HCT116 (cell line): Measurements from ENCODE around the gene OR6C65. TPM values are rescaled to one million over a fixed set of nuclear protein-coding genes. Genes with fewer than 3 reads are reported as not detected.
"Not testable (repeated sequence)": the region's sequence is repeated elsewhere in the genome, so short reads cannot be mapped to it uniquely, and the experiment has no call there.

Experiments
- ATAC-seq: fragments of 200-7000 bp; cut with Tn5 transposase; 2 replicates; pipeline ENCODE4 v1.9.1; 2020; ENCODE audit warnings: mild to moderate bottlenecking, moderate library complexity
- BruUV-seq: library from RNA; stranded (reverse); fragments of 400-500 nt; replicated peaks from 2 replicates; lab custom pipeline; 2021; lab: Mats Ljungman, UMichigan
- CTCF ChIA-PET: fragments of 300-600 bp; sonication (Branson Sonifier 250); formaldehyde crosslinking; loops from one replicate; lab custom pipeline; 2021; ENCODE audit warnings: antibody characterized with exemption; lab: Charles Lee
- POLR2A ChIA-PET: fragments of 300-600, 350-600 bp; sonication (Branson Sonifier 250); formaldehyde crosslinking; loops from one replicate; lab custom pipeline; 2021; ENCODE audit warnings: antibody characterized with exemption; lab: Charles Lee
- RAD21 ChIA-PET, 2 experiments: fragments of 300-600 bp; sonication (Branson Sonifier 250); formaldehyde crosslinking; loops; one replicate each; lab custom pipeline; 2023; ENCODE audit warnings: low total read pairs in 2 of 2; ENCODE audit not compliant: uncharacterized antibody in 2 of 2, unreplicated experiment in 2 of 2, low non-redundant PET in 1 of 2; lab: Charles Lee
- DNase-seq: peaks from one replicate; pipeline ENCODE4 v3.0.0-alpha.2; 2010; ENCODE audit warnings: low read depth, low spot score
- H2AFZ ChIP-seq: fragments of 200-600 bp; shearing (Covaris generic), sonication (generic); 2 replicates; pipeline ENCODE4 v1.6.1; 2017; ENCODE audit warnings: low read depth, mixed run types, mixed read lengths, antibody characterized with exemption, low read length; ENCODE audit not compliant: poor library complexity, severe bottlenecking
- H3K27ac ChIP-seq: 2 replicates; pipeline ENCODE4 v1.5.1; 2012; ENCODE audit warnings: low read depth, low read length
- H3K27me3 ChIP-seq: fragments of 200-600 bp; sonication (generic); 2 replicates; pipeline ENCODE4 v1.6.1; 2016; ENCODE audit warnings: mixed run types, low read length, mixed read lengths; ENCODE audit not compliant: insufficient read depth
- H3K36me3 ChIP-seq, 2 experiments: fragments of 200-500 bp in 1 of 2; fragments of 200-600 bp in 1 of 2; sonication (Bioruptor generic) in 1 of 2; sonication (generic) in 1 of 2; 2 replicates each; pipeline versions ENCODE4 v1.5.1 to v1.6.1; 2014 to 2016; ENCODE audit warnings: low read length in 2 of 2, inconsistent platforms in 1 of 2, mixed read lengths in 1 of 2, mixed run types in 1 of 2; ENCODE audit not compliant: insufficient read depth in 2 of 2, control insufficient read depth in 1 of 2
- H3K4me1 ChIP-seq, 2 experiments: fragments of 200-600 bp in 1 of 2; sonication (generic) in 1 of 2; 2 replicates each; pipeline versions ENCODE4 v1.5.1 to v1.6.1; 2012 to 2017; ENCODE audit warnings: low read length in 2 of 2, inconsistent platforms in 1 of 2, mild to moderate bottlenecking in 1 of 2, mixed read lengths in 1 of 2, mixed run types in 1 of 2, moderate library complexity in 1 of 2; ENCODE audit not compliant: insufficient read depth in 2 of 2, control insufficient read depth in 1 of 2
- H3K4me2 ChIP-seq: fragments of 200-600 bp; sonication (generic); 2 replicates; pipeline ENCODE4 v1.6.1; 2017; ENCODE audit warnings: mixed run types, low read length, mixed read lengths
- H3K4me3 ChIP-seq, 2 experiments: fragments of 200-600 bp in 1 of 2; sonication (generic) in 1 of 2; replicated peaks in 1 of 2; 2 replicates each; pipeline ENCODE4 v1.5.1; 2011 to 2016; ENCODE audit warnings: low read length in 2 of 2, control low read depth in 1 of 2, low read depth in 1 of 2, mild to moderate bottlenecking in 1 of 2, mixed read lengths in 1 of 2, mixed run types in 1 of 2
- H3K79me2 ChIP-seq: fragments of 200-600 bp; sonication (generic); 2 replicates; pipeline ENCODE4 v1.6.1; 2017; ENCODE audit warnings: mild to moderate bottlenecking, mixed run types, low read length, moderate library complexity, mixed read lengths; ENCODE audit not compliant: insufficient read depth
- H3K9ac ChIP-seq: fragments of 200-600 bp; sonication (generic); 2 replicates; pipeline ENCODE4 v1.6.1; 2016; ENCODE audit warnings: low read length, mixed read lengths
- H3K9me2 ChIP-seq: fragments of 200-600 bp; sonication (generic), shearing (Covaris generic); 2 replicates; pipeline ENCODE4 v1.6.1; 2017; ENCODE audit warnings: mixed run types, mild to moderate bottlenecking, moderate library complexity; ENCODE audit not compliant: insufficient read depth
- H3K9me3 ChIP-seq, 2 experiments: fragments of 200-500 bp in 1 of 2; fragments of 200-600 bp in 1 of 2; sonication (Bioruptor generic) in 1 of 2; sonication (generic) in 1 of 2; 2 replicates each; pipeline ENCODE4 v1.6.1; 2014 to 2017; ENCODE audit warnings: low read length in 2 of 2, mixed read lengths in 2 of 2, inconsistent platforms in 1 of 2, low read depth in 1 of 2, mild to moderate bottlenecking in 1 of 2, mixed run types in 1 of 2, moderate library complexity in 1 of 2; ENCODE audit not compliant: control insufficient read depth in 1 of 2, insufficient read depth in 1 of 2
- H4K20me1 ChIP-seq: fragments of 200-600 bp; sonication (generic), shearing (Covaris generic); 2 replicates; pipeline ENCODE4 v1.6.1; 2017; ENCODE audit warnings: mixed run types, mild to moderate bottlenecking, moderate library complexity; ENCODE audit not compliant: insufficient read depth
- CBX3 ChIP-seq: IDR thresholded peaks from 2 replicates; pipeline ENCODE4 v1.6.1; 2012; ENCODE audit warnings: low read depth
- CEBPB ChIP-seq: IDR thresholded peaks from 2 replicates; pipeline ENCODE4 v1.6.1; 2012; ENCODE audit warnings: low read depth
- ELF1 ChIP-seq: IDR thresholded peaks from 2 replicates; pipeline ENCODE4 v1.6.1; 2012; ENCODE audit warnings: low read depth, borderline replicate concordance
- EZH2 ChIP-seq: fragments of 200-600 bp; sonication (generic); IDR thresholded peaks from 2 replicates; pipeline ENCODE4 v1.6.1; 2017; ENCODE audit warnings: antibody characterized with exemption, mixed run types
- FOSL1 ChIP-seq: IDR thresholded peaks from 2 replicates; pipeline ENCODE4 v1.6.1; 2012; ENCODE audit warnings: low read depth
- RAD21 ChIP-seq: IDR thresholded peaks from 2 replicates; pipeline ENCODE4 v1.6.1; 2012; ENCODE audit warnings: low read depth, mild to moderate bottlenecking
- SP1 ChIP-seq: IDR thresholded peaks from 2 replicates; pipeline ENCODE4 v1.6.1; 2012; ENCODE audit warnings: low read depth
- SRF ChIP-seq: IDR thresholded peaks from 2 replicates; pipeline ENCODE4 v1.6.1; 2012; ENCODE audit warnings: low read depth
- TCF7L2 ChIP-seq: IDR thresholded peaks from 2 replicates; pipeline ENCODE4 v1.7.0; 2011; ENCODE audit warnings: borderline replicate concordance, inconsistent platforms; ENCODE audit not compliant: insufficient read depth, insufficient read length; ENCODE audit errors: extremely low read depth
- YY1 ChIP-seq: IDR thresholded peaks from 2 replicates; pipeline ENCODE4 v1.6.1; 2011; ENCODE audit warnings: low read length, low read depth, moderate library complexity, mild to moderate bottlenecking; ENCODE audit not compliant: insufficient replicate concordance; ENCODE audit errors: extremely low read depth
- ZFX ChIP-seq: fragments of 450-650 bp; IDR thresholded peaks from 2 replicates; pipeline ENCODE4 v1.6.1; 2017
- intact Hi-C: fragments of 100-400 bp; cut with micrococcal nuclease; formaldehyde crosslinking; loops from 2 replicates; pipeline ENCODE4 v1.10.0; 2022
- total RNA-seq: library from RNA; stranded (reverse); gene quantifications from one replicate; pipeline ENCODE4 v1.2.1, GENCODE V29; 2021; ENCODE audit not compliant: unreplicated experiment
- TF ChIP-seq, protein P1 (sequence below): IDR thresholded peaks from 2 replicates; pipeline ENCODE4 v1.6.1; 2012

Gene OR6C65
- total RNA-seq, 1 experiment from 2014 or later: not detected

DNA sequence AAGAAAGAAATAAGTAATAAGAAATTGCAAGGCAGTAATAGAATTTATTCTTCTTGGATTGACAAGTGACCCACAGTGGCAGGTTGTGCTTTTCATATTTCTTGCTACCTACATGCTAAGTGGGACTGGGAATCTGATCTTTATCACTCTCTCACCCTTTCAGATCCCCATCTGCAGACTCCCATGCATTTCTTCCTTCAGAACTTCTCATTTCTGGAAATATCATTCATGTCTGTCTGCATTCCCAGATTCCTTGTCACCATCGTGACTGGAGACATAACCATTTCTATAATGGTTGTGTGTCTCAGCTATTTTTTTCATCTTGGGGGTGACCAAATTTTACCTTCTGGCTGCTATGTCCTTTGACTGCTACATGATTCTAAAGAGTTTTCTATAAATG lies 4.0 kb upstream of the OR6C65 start:
- H3K9me3 ChIP-seq: no peaks in the 10 kb centered on the region
- H3K4me3 ChIP-seq: no peak overlapping the region
- no peak overlapping the region for H2AFZ ChIP-seq
- H3K27ac ChIP-seq: no peak overlapping the region
- H3K27me3 ChIP-seq: peaks cover 30% of the 10 kb centered on the region
- ChIA-PET POLR2A (no interaction called here), RAD21 (no interaction called here), CTCF (no interaction called here)
- H3K9me2 ChIP-seq: no peaks in the 10 kb centered on the region
- H3K4me2 ChIP-seq: no peak overlapping the region
- ATAC-seq (no peak), DNase-seq (no peak)
- H4K20me1 ChIP-seq: no peaks in the 10 kb centered on the region
- H3K4me1 ChIP-seq: no peaks in the 10 kb centered on the region
- no peaks in the 10 kb centered on the region for H3K79me2 ChIP-seq
- H3K36me3 ChIP-seq: no peaks in the 10 kb centered on the region
- BruUV-seq: no TSS peak
- no peak for TF ChIP-seq CEBPB
- no peak for TF ChIP-seq SP1
- TF ChIP-seq EZH2: no peak
- TF ChIP-seq ELF1: no peak
- no peak for TF ChIP-seq SRF
- no peak for TF ChIP-seq CBX3
- no peak for TF ChIP-seq YY1
- TF ChIP-seq, protein P1, sequence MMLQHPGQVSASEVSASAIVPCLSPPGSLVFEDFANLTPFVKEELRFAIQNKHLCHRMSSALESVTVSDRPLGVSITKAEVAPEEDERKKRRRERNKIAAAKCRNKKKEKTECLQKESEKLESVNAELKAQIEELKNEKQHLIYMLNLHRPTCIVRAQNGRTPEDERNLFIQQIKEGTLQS: no peak
- TF ChIP-seq FOSL1: no peak
- TF ChIP-seq TCF7L2: no peak
- TF ChIP-seq RAD21: no peak
- no peak overlapping the region for H3K9ac ChIP-seq
- intact Hi-C loops: loop anchor here (10.0 kb wide), 1 partner anchor 218 kb away; no protein-coding TSS in a partner anchor

DNA sequence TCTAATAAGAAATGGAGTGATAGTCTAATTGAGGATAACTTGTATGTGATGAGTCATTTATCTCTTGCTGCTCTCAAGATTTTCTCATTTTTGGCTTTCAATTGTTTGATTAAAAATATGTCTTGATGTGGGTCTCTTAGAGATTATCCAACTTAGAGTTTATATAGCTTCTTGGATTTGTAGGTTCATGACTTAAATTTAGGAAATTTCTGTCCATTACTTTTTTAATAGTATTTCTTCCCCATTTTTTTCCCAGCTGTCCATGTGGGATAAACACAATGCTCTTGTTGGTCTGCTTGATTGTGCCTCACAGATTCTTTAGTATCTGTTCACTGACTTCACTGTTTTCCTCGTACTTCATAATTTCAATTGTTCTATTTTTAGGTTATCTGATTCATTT lies 7.5 kb downstream of the OR6C65 start:
- Histone ChIP-seq H3K9ac (no peak overlapping the region), H3K27me3 (peaks cover 5% of the 10 kb centered on the region; the same call in 1 of the 2 replicates), H3K27ac (no peak overlapping the region), H3K4me1 (no peaks in the 10 kb centered on the region), H3K4me3 (no peak overlapping the region), H3K36me3 (no peaks in the 10 kb centered on the region), H3K9me3 (no peaks in the 10 kb centered on the region), H3K4me2 (no peak overlapping the region), H3K9me2 (no peaks in the 10 kb centered on the region), H2AFZ (no peak overlapping the region), H4K20me1 (no peaks in the 10 kb centered on the region), H3K79me2 (no peaks in the 10 kb centered on the region)
- TF ChIP-seq ZFX (no peak), EZH2 (no peak)
- no peak for DNase-seq
- no TSS peak for BruUV-seq
- RAD21 ChIA-PET: no interaction called here
- intact Hi-C loops: no loop called here
- CTCF ChIA-PET: no interaction called here
- POLR2A ChIA-PET: no interaction called here
- no peak for ATAC-seq

DNA sequence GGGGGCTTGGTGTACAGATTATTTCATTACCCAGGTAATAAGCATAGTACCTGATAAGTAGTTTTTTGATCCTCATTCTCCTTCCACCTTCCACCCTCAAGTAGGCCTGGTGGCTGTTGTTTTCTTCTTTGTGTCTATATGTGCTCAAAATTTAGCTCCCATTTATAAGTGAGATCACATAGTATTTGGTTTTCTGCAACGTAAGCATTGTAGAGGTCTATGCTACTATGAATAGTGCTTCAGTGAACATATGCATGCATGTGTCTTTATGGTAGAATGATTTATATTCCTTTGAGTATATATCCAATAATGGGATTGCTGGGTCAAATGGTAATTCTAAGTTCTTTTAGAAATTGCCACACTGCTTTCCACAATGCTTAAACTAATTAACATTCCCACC lies 8.8 kb downstream of the OR6C65 start:
- intact Hi-C loops, H3K4me1 ChIP-seq, H3K27ac ChIP-seq, H3K79me2 ChIP-seq, RAD21 ChIA-PET, DNase-seq, ATAC-seq, H3K9me3 ChIP-seq, H3K27me3 ChIP-seq, H2AFZ ChIP-seq, H3K36me3 ChIP-seq, H3K9ac ChIP-seq, H3K4me3 ChIP-seq, BruUV-seq, H4K20me1 ChIP-seq, POLR2A ChIA-PET, CTCF ChIA-PET, H3K9me2 ChIP-seq, H3K4me2 ChIP-seq: not testable (repeated sequence)
